ENCODE measurements around the gene SSH3. TPM values are rescaled to one million over a fixed set of nuclear protein-coding genes. Genes with fewer than 3 reads are reported as not detected.

The SSH3 gene, protein sequence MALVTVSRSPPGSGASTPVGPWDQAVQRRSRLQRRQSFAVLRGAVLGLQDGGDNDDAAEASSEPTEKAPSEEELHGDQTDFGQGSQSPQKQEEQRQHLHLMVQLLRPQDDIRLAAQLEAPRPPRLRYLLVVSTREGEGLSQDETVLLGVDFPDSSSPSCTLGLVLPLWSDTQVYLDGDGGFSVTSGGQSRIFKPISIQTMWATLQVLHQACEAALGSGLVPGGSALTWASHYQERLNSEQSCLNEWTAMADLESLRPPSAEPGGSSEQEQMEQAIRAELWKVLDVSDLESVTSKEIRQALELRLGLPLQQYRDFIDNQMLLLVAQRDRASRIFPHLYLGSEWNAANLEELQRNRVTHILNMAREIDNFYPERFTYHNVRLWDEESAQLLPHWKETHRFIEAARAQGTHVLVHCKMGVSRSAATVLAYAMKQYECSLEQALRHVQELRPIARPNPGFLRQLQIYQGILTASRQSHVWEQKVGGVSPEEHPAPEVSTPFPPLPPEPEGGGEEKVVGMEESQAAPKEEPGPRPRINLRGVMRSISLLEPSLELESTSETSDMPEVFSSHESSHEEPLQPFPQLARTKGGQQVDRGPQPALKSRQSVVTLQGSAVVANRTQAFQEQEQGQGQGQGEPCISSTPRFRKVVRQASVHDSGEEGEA
- total RNA-seq = 22.4 and 23.3 TPM in 2 replicates

GRCh38 chr11:67303132-67303834, at the start of gene SSH3:
TSS of gene SSH3 (plus strand) at chr11:67303530. CDS start at chr11:67303626, 96 bp downstream.

DNA sequence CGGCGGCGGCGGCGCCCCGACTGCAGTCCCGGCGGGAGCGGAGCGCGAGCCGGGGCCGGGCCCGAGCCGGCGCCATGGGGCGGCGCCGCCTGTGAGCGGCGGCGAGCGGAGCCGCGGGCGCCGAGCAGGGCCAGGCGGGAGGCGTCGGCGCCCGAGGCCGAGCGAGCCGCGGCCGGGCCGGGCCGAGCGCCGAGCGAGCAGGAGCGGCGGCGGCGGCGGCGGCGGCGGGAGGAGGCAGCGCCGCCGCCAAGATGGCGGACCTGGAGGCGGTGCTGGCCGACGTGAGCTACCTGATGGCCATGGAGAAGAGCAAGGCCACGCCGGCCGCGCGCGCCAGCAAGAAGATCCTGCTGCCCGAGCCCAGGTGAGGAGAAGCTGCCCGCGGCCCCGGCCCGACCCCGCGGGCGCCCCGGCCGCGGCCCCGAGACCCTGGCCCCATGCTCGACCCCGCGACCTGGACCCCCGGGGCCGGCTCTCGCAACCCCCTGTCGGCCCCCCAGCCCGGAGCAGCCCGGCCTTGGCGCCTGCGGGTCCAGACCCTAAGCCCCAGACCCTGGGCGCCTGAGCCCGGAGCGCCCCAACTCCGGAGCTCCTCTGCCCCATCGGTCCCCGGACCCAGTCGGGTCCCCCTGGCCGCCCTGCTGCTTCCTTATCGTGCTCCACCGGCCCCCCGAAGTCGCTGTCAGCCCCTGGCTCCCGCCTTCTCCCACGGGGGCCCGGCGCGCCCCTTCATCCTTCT, 36.7 kb upstream of the SSH3 start, which contains the start of gene GRK2:
Gene GRK2 (plus strand): TSS at position 25 of the 739 bp plus-strand sequence. CDS start 227 bp downstream, at position 252.

DNA sequence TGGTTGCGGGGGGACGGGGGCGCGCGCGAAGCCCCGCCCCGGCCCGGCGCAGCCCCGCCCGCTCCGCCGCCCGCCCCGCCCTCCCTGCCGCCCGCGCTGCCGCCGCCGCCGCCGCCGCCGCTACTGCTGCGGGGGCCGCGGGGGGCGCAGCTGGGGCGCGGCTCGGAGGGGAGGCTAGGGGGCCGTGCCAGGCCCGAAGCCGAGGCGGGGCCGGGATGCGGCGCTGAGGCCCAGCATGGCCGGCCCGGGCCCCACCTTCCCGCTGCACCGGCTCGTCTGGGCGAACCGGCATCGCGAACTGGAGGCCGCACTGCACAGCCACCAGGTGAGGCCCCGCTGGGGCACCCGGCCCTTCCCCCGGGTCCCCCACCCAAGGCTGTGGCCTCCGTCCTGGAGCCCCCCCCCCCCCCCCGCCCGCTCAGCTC, 14.1 kb upstream of the SSH3 start, which contains the start of gene ANKRD13D:
Gene ANKRD13D (plus strand): TSS at position 78 of the 425 bp plus-strand sequence. CDS start 158 bp downstream, at position 236.

DNA sequence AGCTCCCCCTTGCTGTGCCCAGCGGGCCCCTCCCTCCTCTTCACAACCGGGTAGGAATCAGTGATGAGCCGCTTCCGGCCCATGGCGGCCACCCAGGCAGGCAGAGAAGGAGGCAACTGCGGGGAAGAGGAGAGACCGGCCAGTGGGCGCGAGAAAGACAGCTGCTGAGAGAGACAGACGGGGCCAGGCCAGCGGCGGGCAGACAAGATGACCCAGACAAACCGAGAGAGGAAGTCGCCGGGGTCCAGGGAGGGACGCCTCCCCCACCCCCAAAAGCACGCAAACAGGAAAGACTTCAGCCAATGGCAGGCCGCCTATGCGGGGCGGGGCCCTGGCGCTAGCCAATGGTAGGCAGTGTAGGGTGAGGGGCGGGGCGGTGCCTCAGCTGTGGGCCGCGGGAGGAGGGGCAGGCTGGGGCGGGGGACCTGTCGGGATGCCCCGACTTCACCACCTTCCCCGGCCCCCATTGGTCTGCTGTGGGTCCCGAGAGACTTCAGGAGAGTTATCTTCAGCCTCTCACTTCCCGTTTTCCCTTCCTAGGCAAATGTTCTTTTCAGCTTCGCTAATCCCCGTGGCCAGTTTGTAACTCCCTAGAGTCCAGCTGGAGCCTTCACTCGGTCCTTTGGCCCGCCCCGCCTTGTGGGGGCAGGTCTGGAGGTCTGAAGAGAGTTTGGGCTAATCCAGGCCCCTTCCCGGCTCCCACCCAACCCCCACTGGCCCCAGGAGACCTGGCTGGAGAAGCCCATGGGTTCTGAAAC, 50.2 kb downstream of the SSH3 start, which contains the start of gene POLD4:
Gene POLD4 (minus strand): TSS at position 230 of the 758 bp plus-strand sequence. CDS start 147 bp downstream, at position 83.

Other genes starting within 250 kb of the SSH3 start
- gene RHOD, start 246.7 kb upstream of the SSH3 start, total RNA-seq = 24.7 and 34.1 TPM in 2 replicates
- 31.3 and 31.6 TPM in 2 replicates for gene KDM2A, start 184.3 kb upstream of the SSH3 start, total RNA-seq
- gene GRK2, start 37.1 kb upstream of the SSH3 start, total RNA-seq = 25.4 and 28.3 TPM in 2 replicates
- gene ANKRD13D, start 14.2 kb upstream of the SSH3 start, total RNA-seq = 16.6 and 29.9 TPM in 2 replicates
- 91.0 and 113 TPM in 2 replicates for gene POLD4, start 50.0 kb downstream of the SSH3 start, total RNA-seq
- 8.2 and 8.4 TPM in 2 replicates for gene CLCF1, start 70.1 kb downstream of the SSH3 start, total RNA-seq
- 4.2 and 7.1 TPM in 2 replicates for gene RAD9A, start 88.5 kb downstream of the SSH3 start, total RNA-seq
- 105 and 122 TPM in 2 replicates for gene PPP1CA, start 98.3 kb downstream of the SSH3 start, total RNA-seq
- not detected in 2 replicates for gene TBC1D10C, start 100.6 kb downstream of the SSH3 start, total RNA-seq
- gene CARNS1, start 112.1 kb downstream of the SSH3 start, total RNA-seq = 0.05 TPM in 1 of 2 replicates, not detected in the other
- 14.9 and 28.5 TPM in 2 replicates for gene RPS6KB2, start 125.0 kb downstream of the SSH3 start, total RNA-seq
- gene PTPRCAP, start 134.2 kb downstream of the SSH3 start, total RNA-seq = not detected in 2 replicates
- 62.4 and 70.1 TPM in 2 replicates for gene CORO1B, start 139.9 kb downstream of the SSH3 start, total RNA-seq
- gene GPR152, start 149.2 kb downstream of the SSH3 start, total RNA-seq = not detected in 2 replicates
- not detected in 2 replicates for gene CABP4, start 151.8 kb downstream of the SSH3 start, total RNA-seq
- 67.5 and 69.0 TPM in 2 replicates for gene TMEM134, start 165.7 kb downstream of the SSH3 start, total RNA-seq
- gene AIP, start 179.5 kb downstream of the SSH3 start, total RNA-seq = 46.8 and 62.4 TPM in 2 replicates
- gene PITPNM1, start 201.8 kb downstream of the SSH3 start, total RNA-seq = 17.0 and 20.1 TPM in 2 replicates
- 29.5 and 35.6 TPM in 2 replicates for gene CDK2AP2, start 204.6 kb downstream of the SSH3 start, total RNA-seq
- not detected in 2 replicates for gene CABP2, start 219.9 kb downstream of the SSH3 start, total RNA-seq

All from cardiac ventricle fibroblast (primary cell).